ENCODE data around the gene MAN2B2.

The MAN2B2 gene

DNA sequence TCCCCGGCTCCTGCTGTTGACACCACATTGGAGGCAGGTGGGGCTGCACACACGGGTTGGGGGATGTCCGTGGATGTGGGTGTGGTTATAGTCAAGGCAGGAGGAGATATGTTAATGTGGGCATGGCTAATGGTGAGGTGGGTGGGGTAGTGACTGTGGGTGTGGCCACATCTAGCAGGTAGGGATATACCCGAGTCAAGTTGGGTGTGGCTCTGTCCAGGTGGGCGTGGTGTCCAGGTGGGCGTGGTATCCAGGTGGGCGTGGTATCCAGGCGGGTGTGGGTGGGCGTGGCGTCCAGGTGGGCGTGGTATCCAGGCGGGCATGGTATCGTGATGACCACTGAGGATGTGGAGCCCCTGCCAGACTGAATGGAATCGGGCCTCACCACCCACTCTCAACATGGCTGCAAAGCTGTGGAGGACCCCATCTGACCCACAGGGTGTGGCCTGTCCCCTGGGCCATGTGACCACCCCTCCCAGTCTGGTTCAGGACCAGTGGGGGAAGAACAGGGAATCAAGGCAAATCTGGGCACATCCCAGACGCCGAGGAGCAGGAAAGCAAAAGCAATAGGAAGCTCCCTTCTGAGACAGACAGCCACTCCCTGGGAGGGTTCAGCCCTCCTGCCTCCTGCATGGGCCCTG, 21.0 kb downstream of the MAN2B2 start:
- TF ChIP-seq TAF1 (IDR thresholded peaks at IDR 0.05; ENCODE audit: low read depth, low read length) (no peak), POLR2A (IDR thresholded peaks at IDR 0.05; ENCODE audit: low read depth, low read length) (no peak), PAX5 (IDR thresholded peaks at IDR 0.05; ENCODE audit: insufficient read depth, low read length, severe bottlenecking) (no peak), SPI1 (IDR thresholded peaks at IDR 0.05; ENCODE audit: low read depth, low read length) (no peak), POU2F2 (IDR thresholded peaks at IDR 0.05; ENCODE audit: low read depth, low read length) (no peak), POLR2AphosphoS5 (IDR thresholded peaks at IDR 0.05; ENCODE audit: low read depth, low read length) (no peak)
- DNase-seq (ENCODE audit: insufficient read length, low spot score), result no peak
- FAIRE-seq, result peak; percentile 31

DNA sequence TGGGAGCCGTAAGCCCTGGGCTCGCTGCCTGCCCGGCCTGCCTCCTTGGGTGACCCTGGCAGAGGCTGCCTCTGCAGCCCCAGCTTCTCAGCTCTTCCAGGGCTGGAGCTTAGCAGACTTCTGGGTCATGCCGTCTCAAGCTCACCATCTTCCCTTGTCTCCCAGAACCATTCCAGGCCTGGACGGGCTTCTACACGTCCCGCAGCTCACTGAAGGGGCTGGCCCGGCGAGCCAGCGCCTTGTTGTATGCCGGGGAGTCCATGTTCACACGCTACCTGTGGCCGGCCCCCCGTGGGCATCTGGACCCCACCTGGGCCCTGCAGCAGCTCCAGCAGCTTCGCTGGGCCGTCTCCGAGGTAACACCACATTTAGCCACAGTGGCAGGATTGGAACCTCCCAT, 22.0 kb downstream of the MAN2B2 start:
- no peak for TF ChIP-seq POLR2A (IDR thresholded peaks at IDR 0.05; ENCODE audit: low read depth, low read length)
- DNase-seq (ENCODE audit: insufficient read length, low spot score) (no peak), FAIRE-seq (no peak)

DNA sequence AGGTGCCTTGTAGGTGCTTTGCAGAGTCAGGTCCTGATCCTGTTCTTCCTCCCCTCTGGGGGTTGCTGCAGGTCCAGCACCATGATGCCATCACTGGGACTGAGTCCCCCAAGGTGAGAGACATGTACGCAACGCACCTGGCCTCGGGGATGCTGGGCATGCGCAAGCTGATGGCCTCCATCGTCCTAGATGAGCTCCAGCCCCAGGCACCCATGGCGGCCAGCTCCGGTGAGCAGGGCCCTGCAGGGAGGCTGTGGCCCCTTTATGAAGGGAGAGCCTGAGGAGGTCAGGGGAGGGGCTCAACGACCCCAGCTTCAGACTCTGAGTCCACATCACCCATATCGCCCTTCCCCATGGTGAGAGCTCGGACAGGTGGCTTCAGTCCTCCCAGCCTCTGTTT, 23.1 kb downstream of the MAN2B2 start:
- no peak for TF ChIP-seq TAF1 (IDR thresholded peaks at IDR 0.05; ENCODE audit: low read depth, low read length)
- TF ChIP-seq PAX5 (IDR thresholded peaks at IDR 0.05; ENCODE audit: insufficient read depth, low read length, severe bottlenecking), result no peak
- no peak for TF ChIP-seq POLR2AphosphoS5 (IDR thresholded peaks at IDR 0.05; ENCODE audit: low read depth, low read length)
- TF ChIP-seq SPI1 (IDR thresholded peaks at IDR 0.05; ENCODE audit: low read depth, low read length), result no peak
- no peak for TF ChIP-seq POU2F2 (IDR thresholded peaks at IDR 0.05; ENCODE audit: low read depth, low read length)
- no peak for TF ChIP-seq POLR2A (IDR thresholded peaks at IDR 0.05; ENCODE audit: low read depth, low read length)
- DNase-seq (ENCODE audit: insufficient read length, low spot score) (no peak), FAIRE-seq (no peak)

- FAIRE-seq (no peak), DNase-seq (ENCODE audit: insufficient read length, low spot score) (no peak)
- no peak for TF ChIP-seq PAX5 (IDR thresholded peaks at IDR 0.05; ENCODE audit: insufficient read depth, low read length, severe bottlenecking)
- TF ChIP-seq SPI1 (IDR thresholded peaks at IDR 0.05; ENCODE audit: low read depth, low read length), result no peak
- TF ChIP-seq POLR2AphosphoS5 (IDR thresholded peaks at IDR 0.05; ENCODE audit: low read depth, low read length), result no peak
- no peak for TF ChIP-seq POLR2A (IDR thresholded peaks at IDR 0.05; ENCODE audit: low read depth, low read length)
- TF ChIP-seq TAF1 (IDR thresholded peaks at IDR 0.05; ENCODE audit: low read depth, low read length), result no peak
- TF ChIP-seq POU2F2 (IDR thresholded peaks at IDR 0.05; ENCODE audit: low read depth, low read length), result no peak
Measured at GRCh38 chr4:6598641-6599040, 23.7 kb downstream of the MAN2B2 start.

- DNase-seq (ENCODE audit: insufficient read length, low spot score) (no peak), FAIRE-seq (no peak)
- TF ChIP-seq TAF1 (IDR thresholded peaks at IDR 0.05; ENCODE audit: low read depth, low read length) (no peak), POU2F2 (IDR thresholded peaks at IDR 0.05; ENCODE audit: low read depth, low read length) (no peak), PAX5 (IDR thresholded peaks at IDR 0.05; ENCODE audit: insufficient read depth, low read length, severe bottlenecking) (no peak), POLR2A (IDR thresholded peaks at IDR 0.05; ENCODE audit: low read depth, low read length) (no peak), POLR2AphosphoS5 (IDR thresholded peaks at IDR 0.05; ENCODE audit: low read depth, low read length) (no peak), SPI1 (IDR thresholded peaks at IDR 0.05; ENCODE audit: low read depth, low read length) (no peak)
Measured at GRCh38 chr4:6601661-6602250, 26.8 kb downstream of the MAN2B2 start.

GRCh38 chr4:6602289-6602688, 27.3 kb downstream of the MAN2B2 start:
- TF ChIP-seq SPI1 (IDR thresholded peaks at IDR 0.05; ENCODE audit: low read depth, low read length) (no peak), POLR2A (IDR thresholded peaks at IDR 0.05; ENCODE audit: low read depth, low read length) (no peak), POU2F2 (IDR thresholded peaks at IDR 0.05; ENCODE audit: low read depth, low read length) (no peak), TAF1 (IDR thresholded peaks at IDR 0.05; ENCODE audit: low read depth, low read length) (no peak), POLR2AphosphoS5 (IDR thresholded peaks at IDR 0.05; ENCODE audit: low read depth, low read length) (no peak), PAX5 (IDR thresholded peaks at IDR 0.05; ENCODE audit: insufficient read depth, low read length, severe bottlenecking) (no peak)
- FAIRE-seq, result no peak
- DNase-seq (ENCODE audit: insufficient read length, low spot score), result no peak

DNA sequence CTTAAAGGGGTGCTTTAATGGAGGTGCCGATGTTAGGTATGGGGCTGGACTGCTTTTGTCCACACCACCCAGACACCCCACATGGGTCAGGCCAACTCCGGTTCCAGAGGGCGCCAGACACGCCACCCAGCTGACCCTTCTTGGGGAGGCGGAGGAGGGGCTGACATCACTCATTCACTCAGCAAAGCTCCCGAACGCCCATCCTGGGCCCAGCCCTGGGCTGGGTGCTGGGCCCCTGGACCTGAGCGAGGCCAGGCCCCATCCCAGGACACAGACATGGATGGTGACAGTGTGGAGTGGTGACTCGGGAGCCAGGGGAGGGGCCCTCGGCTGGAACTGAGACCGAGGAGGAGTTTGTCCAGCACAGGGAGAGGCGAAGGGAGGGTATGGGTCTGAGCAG, 28.1 kb downstream of the MAN2B2 start:
- no peak for DNase-seq (ENCODE audit: insufficient read length, low spot score)
- no peak for TF ChIP-seq POU2F2 (IDR thresholded peaks at IDR 0.05; ENCODE audit: low read depth, low read length)
- no peak for FAIRE-seq

DNA sequence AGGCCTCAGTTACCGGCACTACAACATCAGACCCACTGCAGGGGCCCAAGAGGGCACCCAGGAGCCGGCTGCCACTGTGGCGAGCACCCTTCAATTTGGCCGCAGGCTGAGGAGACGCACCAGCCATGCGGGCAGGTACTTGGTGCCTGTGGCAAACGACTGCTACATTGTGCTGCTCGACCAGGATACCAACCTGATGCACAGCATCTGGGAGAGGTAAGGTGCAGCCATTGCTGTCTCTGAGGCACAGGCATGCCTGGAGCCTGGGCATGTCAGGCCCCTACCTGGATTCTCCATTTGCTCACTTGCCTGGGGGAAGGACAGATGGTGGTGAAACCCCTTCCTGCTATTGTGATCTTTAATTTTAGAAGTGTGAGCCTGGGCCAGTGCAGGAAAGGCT, 30.1 kb downstream of the MAN2B2 start:
- FAIRE-seq (no peak), DNase-seq (ENCODE audit: insufficient read length, low spot score) (no peak)
- TF ChIP-seq POLR2A (IDR thresholded peaks at IDR 0.05; ENCODE audit: low read depth, low read length), result no peak
- TF ChIP-seq SPI1 (IDR thresholded peaks at IDR 0.05; ENCODE audit: low read depth, low read length), result no peak
- TF ChIP-seq PAX5 (IDR thresholded peaks at IDR 0.05; ENCODE audit: insufficient read depth, low read length, severe bottlenecking), result no peak
- no peak for TF ChIP-seq TAF1 (IDR thresholded peaks at IDR 0.05; ENCODE audit: low read depth, low read length)
- no peak for TF ChIP-seq POLR2AphosphoS5 (IDR thresholded peaks at IDR 0.05; ENCODE audit: low read depth, low read length)
- TF ChIP-seq POU2F2 (IDR thresholded peaks at IDR 0.05; ENCODE audit: low read depth, low read length), result no peak

GRCh38 chr4:6605605-6606004, 30.6 kb downstream of the MAN2B2 start:
- TF ChIP-seq POLR2AphosphoS5 (IDR thresholded peaks at IDR 0.05; ENCODE audit: low read depth, low read length), result no peak
- no peak for TF ChIP-seq SPI1 (IDR thresholded peaks at IDR 0.05; ENCODE audit: low read depth, low read length)
- TF ChIP-seq TAF1 (IDR thresholded peaks at IDR 0.05; ENCODE audit: low read depth, low read length), result no peak
- no peak for TF ChIP-seq POU2F2 (IDR thresholded peaks at IDR 0.05; ENCODE audit: low read depth, low read length)
- TF ChIP-seq PAX5 (IDR thresholded peaks at IDR 0.05; ENCODE audit: insufficient read depth, low read length, severe bottlenecking), result no peak
- no peak for TF ChIP-seq POLR2A (IDR thresholded peaks at IDR 0.05; ENCODE audit: low read depth, low read length)
- DNase-seq (ENCODE audit: insufficient read length, low spot score) (no peak), FAIRE-seq (no peak)
